ENCODE results near the gene PTGIR.

Gene PTGIR

DNA sequence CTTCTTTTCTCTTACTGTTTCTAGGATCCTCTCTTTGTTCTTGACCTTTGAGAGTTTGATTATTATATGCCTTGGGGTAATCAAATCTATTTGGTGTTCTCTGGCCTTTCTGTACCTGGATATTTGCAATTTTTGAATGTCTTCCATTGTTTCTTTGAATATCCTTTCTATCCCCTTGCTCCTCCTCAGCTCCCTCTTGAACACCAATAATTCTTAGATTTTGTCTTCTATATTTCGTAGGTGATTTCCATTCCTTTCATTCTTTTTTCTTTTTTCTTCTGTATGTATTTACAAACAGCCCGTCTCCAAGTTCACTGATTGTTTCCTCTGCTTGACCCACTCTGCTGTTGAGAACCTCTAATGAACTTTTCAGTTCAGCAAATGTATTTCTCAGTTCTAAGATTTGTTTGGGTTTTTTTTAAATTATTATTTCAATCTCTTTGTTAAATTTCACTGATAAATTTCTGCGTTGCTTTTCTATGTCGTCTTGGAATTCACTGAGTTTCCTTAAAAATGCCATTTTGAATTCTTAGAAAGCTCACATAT, 26.4 kb downstream of the PTGIR start:
- no peak for DNase-seq

DNA sequence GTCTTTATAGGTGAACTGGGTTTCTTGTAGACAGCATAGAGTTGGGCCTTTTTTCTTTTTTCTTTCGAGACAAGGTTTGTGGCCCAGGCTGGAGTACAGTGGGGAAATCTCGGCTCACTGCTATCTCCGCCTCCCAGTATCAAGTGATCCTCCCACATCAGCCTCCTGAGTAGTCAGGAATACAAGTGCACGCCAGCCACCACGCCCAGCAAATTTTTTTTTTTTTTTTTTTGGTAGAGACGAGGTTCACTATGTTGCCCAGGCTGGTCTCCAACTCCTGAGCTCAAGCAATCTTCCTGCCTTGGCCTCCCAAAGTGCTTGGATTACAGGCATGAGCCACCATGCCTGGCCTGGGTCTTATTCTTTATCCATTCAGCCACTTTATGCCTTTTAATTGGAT, 28.9 kb downstream of the PTGIR start:
- no peak for DNase-seq

DNA sequence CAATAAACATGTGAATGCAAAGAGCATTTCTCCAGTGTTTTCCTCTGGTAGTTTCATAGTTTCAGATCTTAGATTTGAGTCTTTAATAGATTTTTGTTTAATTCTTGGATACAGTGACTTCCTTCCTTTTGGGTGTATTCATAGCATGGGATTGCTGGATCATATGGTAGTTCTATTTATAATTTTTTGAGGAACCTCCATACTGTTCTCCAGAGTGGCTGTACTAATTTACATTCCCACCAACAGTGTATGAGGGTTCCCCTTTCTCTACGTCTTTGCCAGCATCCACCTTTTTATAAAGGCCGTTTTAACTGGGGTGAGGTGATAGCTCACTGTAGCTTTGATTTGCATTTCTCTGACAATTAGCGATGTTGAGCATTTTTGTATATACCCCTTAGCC, 33.0 kb downstream of the PTGIR start:
- DNase-seq: no peak

DNA sequence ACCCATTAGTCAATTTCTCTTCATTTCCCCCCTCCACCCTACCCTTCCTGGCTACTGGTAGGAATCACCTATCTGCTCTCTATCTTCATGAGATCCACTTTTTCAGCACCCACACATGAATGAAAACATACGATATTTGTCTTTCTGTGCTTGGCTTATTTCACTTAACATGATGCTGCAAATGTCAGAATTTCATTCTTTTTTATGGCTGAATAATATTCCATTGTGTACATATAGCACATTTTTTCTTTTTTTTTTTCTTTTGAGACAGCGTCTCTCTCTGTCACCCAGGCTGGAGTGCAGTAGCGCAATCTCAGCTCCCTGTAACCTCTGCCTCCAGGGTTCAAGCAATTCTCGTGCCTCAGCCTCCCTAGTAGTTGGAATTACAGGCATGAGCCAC, 33.6 kb downstream of the PTGIR start:
- DNase-seq: no peak

DNA sequence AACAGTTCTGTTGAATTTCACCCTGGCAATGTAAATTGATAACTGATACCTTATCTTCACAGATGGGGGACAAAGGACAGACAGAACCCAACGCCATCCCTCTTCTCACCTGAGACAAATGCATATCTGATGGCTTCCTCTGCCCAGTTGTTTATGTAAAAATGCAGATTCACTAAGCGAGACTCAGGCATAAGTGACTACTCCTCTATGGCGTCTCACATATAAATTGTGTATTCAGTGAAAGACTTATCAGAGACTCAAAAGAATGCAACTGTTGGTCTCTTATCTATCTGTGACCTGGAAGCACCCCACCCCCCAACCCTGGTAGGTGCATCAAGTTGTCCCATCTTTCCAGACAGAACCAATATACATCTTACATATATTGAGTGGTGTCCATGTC, 37.0 kb downstream of the PTGIR start:
- DNase-seq: no peak

DNA sequence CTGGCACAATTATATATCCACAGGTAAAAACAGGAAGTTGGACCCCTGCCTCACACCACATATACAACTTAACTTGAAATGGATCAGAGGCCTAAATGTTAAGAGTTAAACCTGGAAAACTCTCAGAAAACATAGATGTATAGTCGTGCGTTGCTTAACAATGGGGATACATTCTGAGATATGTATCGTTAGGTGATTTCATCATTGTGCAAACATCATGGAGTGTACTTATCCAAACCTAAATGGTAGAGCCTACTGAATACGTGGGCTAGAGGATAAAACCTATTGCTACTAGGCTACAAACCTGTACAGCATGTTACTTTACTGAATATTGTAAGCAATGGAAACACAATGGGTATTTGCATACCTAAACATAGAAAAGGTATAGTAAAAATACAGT, 38.6 kb downstream of the PTGIR start:
- no peak for DNase-seq

DNA sequence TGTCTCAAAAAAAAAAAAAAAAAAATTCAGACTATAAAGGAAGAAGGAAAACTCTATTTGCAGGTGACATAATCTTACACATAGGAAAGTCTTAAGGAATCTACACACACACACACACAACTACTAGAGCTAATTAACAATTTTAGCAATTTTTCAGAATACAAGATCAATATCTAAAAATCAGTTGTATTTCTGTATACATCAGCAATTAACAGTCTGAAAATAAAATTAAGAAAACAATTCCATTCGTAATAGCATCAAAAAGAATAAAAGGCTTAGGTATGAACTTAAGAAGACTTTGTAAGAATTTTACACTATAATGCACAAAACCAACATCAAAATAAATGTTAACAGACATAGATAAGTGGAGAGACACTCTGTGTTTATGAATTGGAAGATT, 39.4 kb downstream of the PTGIR start:
- DNase-seq: no peak

DNA sequence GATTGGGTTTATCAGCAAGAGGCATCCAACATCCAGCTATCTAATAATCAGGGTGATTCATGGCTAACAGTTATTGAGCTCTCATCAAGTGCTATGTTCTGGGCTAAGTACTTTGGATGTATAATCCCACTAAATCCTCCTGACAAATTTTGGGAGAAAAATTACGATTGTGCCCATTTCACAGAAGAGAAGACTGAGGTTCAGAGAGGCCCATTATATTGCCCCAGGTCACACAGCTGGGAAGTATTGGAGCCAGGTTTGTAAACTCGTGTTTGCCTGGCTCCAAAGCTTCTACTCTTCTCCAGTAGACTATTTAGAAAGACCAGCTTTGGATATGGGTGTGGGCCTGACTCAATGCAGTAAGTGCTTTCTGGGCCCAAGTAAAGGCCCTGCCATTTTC, 44.6 kb downstream of the PTGIR start:
- DNase-seq: no peak

DNA sequence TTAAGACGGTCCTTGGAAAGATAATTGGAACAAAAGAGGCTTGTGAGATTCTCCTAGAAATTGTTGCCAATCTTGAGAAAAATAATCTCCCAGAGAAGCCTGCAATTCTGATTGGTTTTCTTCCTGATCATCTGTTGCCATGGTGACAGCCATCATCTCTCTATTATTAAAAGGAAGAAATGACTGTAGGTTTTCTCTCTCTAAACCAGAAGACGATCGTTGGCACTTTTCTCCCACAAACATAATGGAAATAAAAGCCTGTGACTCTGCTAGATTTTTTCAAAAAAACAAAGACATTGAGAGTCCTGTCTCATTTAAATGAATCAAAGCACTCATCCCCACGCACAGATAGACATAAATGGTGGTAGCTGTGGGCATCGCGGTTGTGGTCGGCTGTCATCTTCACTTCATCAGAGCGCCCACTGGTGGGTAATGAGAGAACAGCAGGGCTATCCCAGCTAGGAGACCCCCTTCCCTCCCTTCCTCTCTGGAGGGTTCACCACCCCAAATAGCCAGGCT, 45.5 kb downstream of the PTGIR start:
- DNase-seq: no peak

DNA sequence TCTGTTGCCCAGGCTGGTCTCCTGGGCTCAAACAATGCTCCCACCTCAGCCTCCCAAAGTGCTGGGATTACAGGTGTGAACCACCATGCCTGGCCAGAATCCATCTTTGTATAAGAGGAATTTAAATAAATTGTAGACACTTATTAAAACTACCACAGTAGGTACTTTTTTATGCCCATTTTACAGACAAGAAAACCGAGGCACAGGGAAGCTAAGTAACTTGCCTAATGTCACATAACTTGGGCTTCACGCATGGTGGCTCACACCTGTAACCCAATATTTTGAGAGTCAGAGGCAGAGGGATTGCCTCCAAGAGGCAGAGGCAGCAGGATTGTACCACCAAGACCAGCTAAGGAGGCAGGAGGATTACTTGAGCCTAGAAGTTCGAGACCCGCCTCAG, 46.4 kb downstream of the PTGIR start:
- DNase-seq: no peak

DNA sequence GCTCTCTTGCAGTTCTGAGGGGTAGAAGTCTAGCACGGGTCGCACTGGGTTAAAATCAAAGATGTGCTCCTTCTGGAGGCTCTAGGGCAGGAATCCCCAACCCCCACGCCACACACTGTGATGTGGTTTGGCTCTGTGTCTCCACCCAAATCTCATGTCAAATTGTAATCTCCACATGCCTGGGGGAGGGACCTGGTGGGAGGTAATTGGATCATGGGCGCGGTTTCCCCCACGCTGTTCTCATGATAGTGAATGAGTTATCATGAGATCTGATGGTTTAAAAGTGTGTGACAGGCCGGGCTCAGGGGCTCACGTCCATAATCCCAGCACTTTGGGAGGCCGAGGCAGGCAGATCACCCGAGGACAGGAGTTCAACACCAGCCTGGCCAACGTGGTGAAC, 50.4 kb downstream of the PTGIR start:
- no peak for DNase-seq

DNA sequence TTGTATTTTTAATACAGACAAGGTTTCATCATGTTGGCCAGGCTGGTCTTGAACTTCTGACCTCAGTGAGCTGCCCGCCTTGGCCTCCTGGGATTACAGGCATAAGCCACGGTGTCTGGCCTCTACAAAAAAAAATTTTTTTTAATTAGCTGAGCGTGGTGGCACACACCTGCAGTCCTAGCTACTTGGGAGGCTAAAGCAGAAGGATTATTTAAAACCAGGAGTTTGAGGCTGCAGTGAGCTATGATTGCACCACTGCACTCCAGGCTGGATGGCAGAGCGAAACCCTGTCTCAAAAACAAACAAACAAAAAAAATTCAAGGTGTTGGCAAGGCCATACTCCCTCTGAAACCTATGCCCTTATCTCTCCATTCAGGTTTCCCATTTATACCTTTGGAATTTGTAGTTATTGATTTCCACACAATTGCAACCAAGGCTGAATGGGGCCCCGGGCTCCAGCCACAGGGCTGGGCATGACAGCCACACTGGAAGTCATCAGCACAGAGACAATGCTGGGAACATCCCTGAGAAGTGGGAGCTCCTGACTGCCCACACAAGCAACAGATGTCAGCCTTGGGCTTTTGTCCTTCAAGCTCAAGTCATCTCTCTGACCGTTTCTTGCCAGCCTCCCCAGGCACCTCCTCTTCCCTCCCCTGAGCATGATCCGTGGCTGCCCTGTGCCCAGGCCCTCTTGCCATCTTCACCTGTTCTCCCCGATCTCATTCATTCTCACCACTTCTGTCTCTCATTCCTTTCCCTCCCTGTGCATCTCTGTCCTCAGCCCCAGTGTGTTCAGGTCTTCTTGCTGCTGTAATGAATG, 51.0 kb downstream of the PTGIR start:
- no peak for DNase-seq

DNA sequence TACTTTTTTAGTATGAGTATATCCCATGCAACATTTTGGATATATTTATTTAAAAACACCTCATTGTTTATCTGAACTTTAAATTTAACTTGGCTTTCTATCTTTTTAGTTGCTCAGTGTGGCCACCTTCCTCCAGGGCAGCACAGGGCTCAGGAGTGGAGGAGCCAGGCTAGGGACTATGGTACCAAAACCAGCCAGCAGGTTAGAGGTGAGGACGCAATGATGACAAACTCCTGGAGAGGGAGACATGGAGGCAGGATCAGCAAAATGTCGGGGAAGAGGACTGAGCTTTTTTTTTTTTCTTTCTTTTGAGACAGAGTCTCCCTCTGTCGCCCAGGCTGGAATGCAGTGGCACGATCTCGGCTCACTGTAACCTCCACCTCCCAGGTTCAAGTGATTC, 53.4 kb downstream of the PTGIR start:
- DNase-seq: no peak
